Right lobe of liver (tissue), 6 donors: ENCODE data around the gene LYST. TPM values are rescaled to one million over a fixed set of nuclear protein-coding genes. Genes with fewer than 3 reads are reported as not detected.
A peak's percentile ranks its signal among the peaks of the same experiment; 100 is the strongest.

Source experiments
- ATAC-seq, 4 donors: fragments of 200-7000 bp; cut with Tn5 transposase; one replicate each; pipeline ENCODE4 v1.9.1; 2020; ENCODE audit warnings: mild to moderate bottlenecking in 4 of 4, moderate library complexity in 4 of 4
- DNase-seq, 3 donors: peaks; one replicate each; pipeline ENCODE4 v3.0.0-alpha.2; 2020
- H3K27ac ChIP-seq, 3 donors: fragments of 200-600 bp; one replicate each; pipeline ENCODE4 v1.8.0; 2022
- H3K27me3 ChIP-seq, 2 donors: fragments of 200-600 bp; one replicate each; pipeline ENCODE4 v1.8.0; 2022
- H3K36me3 ChIP-seq, 4 donors: fragments of 200-600 bp; sonication (generic) in 1 of 4; one replicate each; pipeline versions ENCODE4 v1.5.1 to v1.8.0; 2017 to 2022; ENCODE audit warnings: control low read depth in 1 of 4
- H3K4me1 ChIP-seq, 4 donors: fragments of 200-600 bp; sonication (generic) in 1 of 4; one replicate each; pipeline versions ENCODE4 v1.5.1 to v1.8.0; 2017 to 2022; ENCODE audit warnings: control low read depth in 1 of 4
- H3K4me3 ChIP-seq, 3 donors: fragments of 200-600 bp; one replicate each; pipeline ENCODE4 v1.8.0; 2022
- H3K9me3 ChIP-seq, 4 donors: fragments of 200-600 bp; sonication (generic) in 1 of 4; one replicate each; pipeline versions ENCODE4 v1.5.1 to v1.8.0; 2017 to 2022; ENCODE audit warnings: control low read depth in 1 of 4
- POLR2A ChIP-seq: fragments of 450-650 bp; IDR thresholded peaks from one replicate; pipeline ENCODE4 v1.6.1; 2017; ENCODE audit warnings: antibody characterized with exemption, mild to moderate bottlenecking
- WGBS: methylation state at CpG from one replicate; pipeline ENCODE4 v1.1.6; 2018; ENCODE audit warnings: low coverage, low lambda C conversion rate; ENCODE audit not compliant: insufficient coverage; ENCODE audit errors: missing lambda C conversion rate; 5-methylcytosine and 5-hydroxymethylcytosine counted together
- intact Hi-C, 2 donors: fragments of 100-400 bp; cut with DNase I; formaldehyde crosslinking; loops; one replicate each; pipeline versions ENCODE4 v1.11.2 to v1.14.1; 2022
- microRNA counts: library from miRNA; unstranded; fragments of <30 nt; microRNA quantifications from one replicate; lab custom pipeline; 2016
- microRNA-seq, 2 donors: library from miRNA; unstranded; fragments of <30 nt; microRNA quantifications; one replicate each; pipeline ENCODE4, GENCODE V29; 2019 to 2020
- small RNA-seq, 2 experiments: library from RNA; depleted of rRNA; stranded (forward); fragments of <200 nt; gene quantifications; one replicate each; pipeline ENCODE3, GENCODE V24; 2016
- total RNA-seq, 6 experiments: library from RNA; depleted of rRNA in 2 of 6; stranded (reverse); fragments of >200 nt in 2 of 6; fragmentation: NEBNext Ultra II Directional in 3 of 6; extraction: Animal tissue kit (Norgen Biotek cat#: 25700) in 3 of 6; gene quantifications; one replicate each; pipeline versions ENCODE4 v1.1.0 to v1.2.4, GENCODE V29; 2016 to 2023
- TF ChIP-seq, protein P1 (sequence below), 4 donors: fragments of 200-600 bp in 3 of 4; fragments of 450-650 bp in 1 of 4; IDR thresholded peaks; one replicate each; pipeline versions ENCODE4 v1.5.1 to v1.8.0; 2016 to 2022; ENCODE audit warnings: antibody characterized with exemption in 4 of 4, mild to moderate bottlenecking in 2 of 4
- donor health status: DM: no; HTN: yes; CAD: no.
- donor health status: DM: no; HTN: no; CAD: no.
- donor health status: DM: no; HTN: no; CAD: no.
- donor health status: DM: no; HTN: yes; CAD: no.
- donor health status: DM: no; HTN: yes; CAD: no.

LYST gene
- total RNA-seq, 6 experiments from 2014 or later = 9.0 to 16.6 (median 12.5) TPM

DNA sequence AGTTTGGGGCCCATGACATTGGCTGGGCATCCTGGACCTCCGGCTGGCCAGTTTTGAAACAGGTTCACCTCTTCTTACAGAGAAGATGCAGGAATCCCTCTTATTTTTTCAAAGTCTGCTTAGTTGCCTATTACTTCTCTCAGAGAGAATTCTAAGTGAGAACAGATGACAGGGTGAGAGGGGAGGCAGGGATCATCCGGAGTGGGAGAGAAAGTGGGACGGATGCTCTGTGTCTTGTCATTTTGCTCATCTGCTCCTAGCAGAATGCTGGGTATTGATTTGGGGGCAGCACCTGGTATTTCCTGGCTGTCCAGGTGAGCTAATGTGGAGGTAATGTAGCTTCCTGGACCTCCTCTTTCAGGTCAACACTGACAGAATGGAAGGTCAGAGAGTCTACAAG is 249.6 kb downstream of the LYST start:
- H3K36me3 ChIP-seq = no peaks in the 10 kb centered on the region
- H3K27me3 ChIP-seq = no peaks in the 10 kb centered on the region
- no peak overlapping the region for H3K4me3 ChIP-seq
- ATAC-seq (no peak), DNase-seq (no peak)
- 76% methylated on average over 3 of the region's 3 CpGs for WGBS
- no peaks in the 10 kb centered on the region for H3K9me3 ChIP-seq
- H3K27ac ChIP-seq = no peak overlapping the region
- intact Hi-C loops = no loop called here
- H3K4me1 ChIP-seq = no peaks in the 10 kb centered on the region
- no peak for TF ChIP-seq POLR2A
- TF ChIP-seq, protein P1, sequence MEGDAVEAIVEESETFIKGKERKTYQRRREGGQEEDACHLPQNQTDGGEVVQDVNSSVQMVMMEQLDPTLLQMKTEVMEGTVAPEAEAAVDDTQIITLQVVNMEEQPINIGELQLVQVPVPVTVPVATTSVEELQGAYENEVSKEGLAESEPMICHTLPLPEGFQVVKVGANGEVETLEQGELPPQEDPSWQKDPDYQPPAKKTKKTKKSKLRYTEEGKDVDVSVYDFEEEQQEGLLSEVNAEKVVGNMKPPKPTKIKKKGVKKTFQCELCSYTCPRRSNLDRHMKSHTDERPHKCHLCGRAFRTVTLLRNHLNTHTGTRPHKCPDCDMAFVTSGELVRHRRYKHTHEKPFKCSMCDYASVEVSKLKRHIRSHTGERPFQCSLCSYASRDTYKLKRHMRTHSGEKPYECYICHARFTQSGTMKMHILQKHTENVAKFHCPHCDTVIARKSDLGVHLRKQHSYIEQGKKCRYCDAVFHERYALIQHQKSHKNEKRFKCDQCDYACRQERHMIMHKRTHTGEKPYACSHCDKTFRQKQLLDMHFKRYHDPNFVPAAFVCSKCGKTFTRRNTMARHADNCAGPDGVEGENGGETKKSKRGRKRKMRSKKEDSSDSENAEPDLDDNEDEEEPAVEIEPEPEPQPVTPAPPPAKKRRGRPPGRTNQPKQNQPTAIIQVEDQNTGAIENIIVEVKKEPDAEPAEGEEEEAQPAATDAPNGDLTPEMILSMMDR (IDR thresholded peaks at IDR 0.05) = no peak

DNA sequence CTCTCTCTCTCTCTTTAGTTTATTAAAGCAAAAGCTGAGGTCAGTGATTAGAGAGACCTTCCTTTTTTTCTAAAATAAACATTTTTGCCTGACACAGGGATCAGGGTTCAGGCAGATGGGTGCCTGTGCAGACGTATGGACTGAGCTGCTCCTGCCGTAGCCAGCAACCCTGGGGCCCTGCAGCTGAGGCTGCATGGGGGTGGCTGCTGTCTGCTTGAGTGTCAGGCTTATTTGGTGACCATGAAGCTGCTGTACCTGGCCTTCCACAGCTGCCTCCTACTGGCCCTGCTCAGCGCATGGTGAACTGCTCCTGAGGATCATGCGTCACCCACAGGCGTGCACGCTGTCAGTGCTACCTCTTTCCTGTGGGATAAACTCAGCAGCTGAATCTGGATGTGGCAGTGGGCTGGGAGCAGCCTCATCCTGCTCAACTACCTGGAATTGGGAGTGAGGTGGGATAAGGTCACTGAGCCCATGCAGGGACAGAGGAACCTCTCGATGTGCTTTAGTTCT is 252.2 kb downstream of the LYST start:
- intact Hi-C loops = no loop called here
- no peak for TF ChIP-seq POLR2A
- TF ChIP-seq, protein P1 (IDR thresholded peaks at IDR 0.05) = no peak
- no peaks in the 10 kb centered on the region for H3K4me1 ChIP-seq
- H3K36me3 ChIP-seq = no peaks in the 10 kb centered on the region
- no peaks in the 10 kb centered on the region for H3K9me3 ChIP-seq
- no peak overlapping the region for H3K4me3 ChIP-seq
- H3K27ac ChIP-seq = no peak overlapping the region
- ATAC-seq (peak in 1 of 4 donors; percentile 19), DNase-seq (peak in 1 of 3 donors; percentile 26)
- no peaks in the 10 kb centered on the region for H3K27me3 ChIP-seq
- 65% methylated on average over 4 of the region's 7 CpGs for WGBS

DNA sequence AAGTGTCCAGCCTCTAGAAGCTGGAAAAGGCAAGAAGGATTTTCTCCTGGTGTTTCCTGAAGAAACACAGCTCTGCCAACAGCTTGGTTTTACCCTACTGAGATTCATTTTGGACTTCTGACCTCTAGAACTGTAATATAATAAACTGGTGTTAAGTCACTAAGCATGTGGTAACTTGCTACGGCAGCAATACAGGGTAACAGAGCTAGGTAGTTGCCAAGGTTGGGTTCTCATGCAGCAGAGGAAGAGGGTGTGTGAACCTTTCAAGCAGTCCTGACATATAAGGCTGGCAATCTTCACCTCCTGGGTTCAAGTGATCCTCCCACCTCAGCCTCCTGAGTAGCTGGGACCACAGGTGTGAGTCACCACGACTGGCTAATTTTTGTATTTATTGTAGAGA is 253.1 kb downstream of the LYST start:
- no peak overlapping the region for H3K27ac ChIP-seq
- H3K4me1 ChIP-seq = no peaks in the 10 kb centered on the region
- H3K36me3 ChIP-seq = no peaks in the 10 kb centered on the region
- no CpG with 5 or more reads among the region's 2 CpGs for WGBS
- TF ChIP-seq, protein P1 (IDR thresholded peaks at IDR 0.05) = no peak
- no peak for TF ChIP-seq POLR2A
- no peaks in the 10 kb centered on the region for H3K9me3 ChIP-seq
- no peak for DNase-seq
- no peaks in the 10 kb centered on the region for H3K27me3 ChIP-seq
- no peak overlapping the region for H3K4me3 ChIP-seq
- intact Hi-C loops = no loop called here
- ATAC-seq = no peak

DNA sequence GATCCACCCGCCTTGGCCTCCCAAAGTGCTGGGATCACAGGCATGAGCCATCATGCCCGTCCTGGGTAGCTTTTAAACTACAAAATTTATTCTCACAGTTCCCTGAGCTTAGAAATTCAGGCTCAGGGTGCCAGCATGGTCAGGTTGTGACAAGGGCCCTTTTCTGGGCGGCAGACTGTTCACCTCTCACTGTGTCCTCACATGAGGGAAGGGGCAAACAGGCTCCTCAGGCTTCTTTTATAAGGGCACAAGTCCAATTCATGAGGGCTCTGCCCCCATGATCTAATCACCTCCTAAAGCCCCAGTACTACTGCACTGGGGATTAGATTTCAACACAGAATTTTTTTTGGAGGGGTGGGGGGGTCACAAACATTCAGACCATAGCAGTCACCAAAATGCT is 253.9 kb downstream of the LYST start:
- no peak for ATAC-seq
- Histone ChIP-seq H3K36me3 (no peaks in the 10 kb centered on the region), H3K27ac (no peak overlapping the region), H3K4me1 (no peaks in the 10 kb centered on the region), H3K9me3 (no peaks in the 10 kb centered on the region), H3K27me3 (no peaks in the 10 kb centered on the region), H3K4me3 (no peak overlapping the region)
- TF ChIP-seq POLR2A = no peak
- TF ChIP-seq, protein P1 (IDR thresholded peaks at IDR 0.05) = no peak
- intact Hi-C loops = no loop called here
- no CpG with 5 or more reads among the region's 3 CpGs for WGBS
- DNase-seq = no peak

MicroRNAs encoded within 50 kb of the gene (microRNA counts, 767-probe panel; counts per million panel counts)
- 237 counts per million for microRNA hsa-miR-1537 (lab: Ali Mortazavi, UCI)

Small RNAs within 50 kb of the gene (microRNA-seq; reads per million reads assigned to microRNA genes)
- gene MIR1537 = 3.2 reads per million in 2 donors

Small RNAs within 50 kb of the gene (small RNA-seq; reads per million reads assigned to genes)
- 0 reads per million in 2 experiments for gene MIR1537
- 0 reads per million in 2 experiments for gene RNU6-968P

Other genes with a start within 250 kb of the LYST start
- gene GNG4, start 217.1 kb downstream of the LYST start, total RNA-seq = under 1 TPM in 2 of 6 experiments, not detected in 4; 0.18 to 0.50 TPM
- 10 to 100 TPM; 45.7 to 67.1 (median 59.1) TPM for gene NID1, start 198.2 kb upstream of the LYST start, total RNA-seq